ENCODE measurements around the gene HOXA6.

HOXA6 gene

GRCh38 chr7:27147199-27148030 is at the start of gene HOXA6:
HOXA6 (minus strand) TSS chr7:27147774; CDS start chr7:27147749, 25 bp downstream.
- DNase-seq (ENCODE audit: low read depth): no peak

GRCh38 chr7:27196287-27196767 is 48.8 kb upstream of the HOXA6 start:
- peak; percentile 69 for DNase-seq (ENCODE audit: low read depth)

- DNase-seq (ENCODE audit: low read depth): no peak
These were observed 47.3 kb upstream of the HOXA6 start for GRCh38 chr7:27194686-27195379.

GRCh38 chr7:27194002-27194352 is 46.4 kb upstream of the HOXA6 start:
- no peak for DNase-seq (ENCODE audit: low read depth)

GRCh38 chr7:27193335-27194001 is 45.9 kb upstream of the HOXA6 start:
- no peak for DNase-seq (ENCODE audit: low read depth)

- DNase-seq (ENCODE audit: low read depth): no peak
These were observed 45.2 kb upstream of the HOXA6 start for GRCh38 chr7:27192546-27193334.

- no peak for DNase-seq (ENCODE audit: low read depth)
These were observed 44.4 kb upstream of the HOXA6 start for GRCh38 chr7:27191833-27192545.

GRCh38 chr7:27191161-27191731 is 43.7 kb upstream of the HOXA6 start:
- no peak for DNase-seq (ENCODE audit: low read depth)

- DNase-seq (ENCODE audit: low read depth): no peak
These were observed 42.6 kb upstream of the HOXA6 start for GRCh38 chr7:27189997-27190748.

GRCh38 chr7:27189295-27189996 is 41.9 kb upstream of the HOXA6 start:
- no peak for DNase-seq (ENCODE audit: low read depth)

- DNase-seq (ENCODE audit: low read depth): no peak
These were observed 41.1 kb upstream of the HOXA6 start for GRCh38 chr7:27188386-27189294.

- DNase-seq (ENCODE audit: low read depth): no peak
These were observed 40.2 kb upstream of the HOXA6 start for GRCh38 chr7:27187475-27188385.

- DNase-seq (ENCODE audit: low read depth): no peak
These were observed 39.3 kb upstream of the HOXA6 start for GRCh38 chr7:27186668-27187474.

GRCh38 chr7:27185854-27186667 is 38.5 kb upstream of the HOXA6 start:
- no peak for DNase-seq (ENCODE audit: low read depth)

GRCh38 chr7:27185013-27185853 is 37.7 kb upstream of the HOXA6 start, which contains the start of gene HOXA11:
HOXA11 (minus strand) TSS chr7:27185232; CDS start chr7:27185144, 88 bp downstream.
- no peak for DNase-seq (ENCODE audit: low read depth)
